HepG2 (cell line): ENCODE data around the gene TH. TPM values are rescaled to one million over a fixed set of nuclear protein-coding genes. Genes with fewer than 3 reads are reported as not detected.

ENCODE experiments used
- ATAC-seq: fragments of 200-7000 bp; cut with Tn5 transposase; 3 replicates; pipeline ENCODE4 v1.9.1; 2020; ENCODE audit warnings: mild to moderate bottlenecking, moderate library complexity
- BruUV-seq: library from RNA; stranded (reverse); fragments of 400-500 nt; replicated peaks from 2 replicates; lab custom pipeline; 2021; lab: Mats Ljungman, UMichigan
- CTCF ChIA-PET: fragments of 300-600 bp; formaldehyde crosslinking; extraction: SDS; loops from one replicate; lab custom pipeline; 2021; ENCODE audit warnings: low total read pairs, inconsistent platforms, low intra/inter-chr PET ratio; lab: Yijun Ruan, JAX
- POLR2A ChIA-PET: fragments of 350-600 bp; sonication (Branson Sonifier 250); formaldehyde crosslinking; loops from one replicate; lab custom pipeline; 2020; ENCODE audit warnings: antibody characterized with exemption, inconsistent platforms; lab: Yijun Ruan, JAX
- DNase-seq: peaks from one replicate; pipeline ENCODE4 v3.0.0-alpha.2; 2015; ENCODE audit warnings: low spot score
- FAIRE-seq: peaks from 3 replicates; lab custom pipeline; 2011; peaks lifted over from hg19 to GRCh38; lab: Jason Lieb, UNC
- H2AFZ ChIP-seq: one replicate; pipeline ENCODE4 v1.6.1; 2011; ENCODE audit warnings: low read length, inconsistent platforms
- H3K27ac ChIP-seq: fragments of 300-600 bp; 3 replicates; pipeline ENCODE4 v1.8.0; 2011; ENCODE audit warnings: mixed run types, mild to moderate bottlenecking, mixed read lengths, low read length, inconsistent platforms; ENCODE audit not compliant: insufficient read depth; ENCODE audit errors: extremely low read length
- H3K27me3 ChIP-seq, 2 experiments: fragments of 200-600 bp in 1 of 2; 2 replicates in 1 of 2; 3 replicates in 1 of 2; pipeline versions ENCODE4 v1.6.0 to v1.8.0; 2011; ENCODE audit warnings: low read length in 2 of 2, mild to moderate bottlenecking in 2 of 2, moderate library complexity in 2 of 2, inconsistent platforms in 1 of 2; ENCODE audit not compliant: insufficient read depth in 2 of 2, control insufficient read depth in 1 of 2
- H3K36me3 ChIP-seq, 2 experiments: fragments of 200-600 bp in 1 of 2; replicated peaks in 1 of 2; 2 replicates in 1 of 2; 3 replicates in 1 of 2; pipeline versions ENCODE4 v1.5.1 to v1.8.0; 2011; ENCODE audit warnings: low read length in 2 of 2, inconsistent platforms in 1 of 2; ENCODE audit not compliant: insufficient read depth in 2 of 2, control insufficient read depth in 1 of 2
- H3K4me1 ChIP-seq: 2 replicates; pipeline ENCODE4 v1.5.1; 2012; ENCODE audit warnings: low read length, inconsistent platforms; ENCODE audit not compliant: insufficient read depth
- H3K4me2 ChIP-seq: 2 replicates; pipeline ENCODE4 v1.6.0; 2011; ENCODE audit warnings: low read depth, low read length, inconsistent platforms
- H3K4me3 ChIP-seq, 3 experiments: fragments of 200-600 bp in 1 of 3; sonication (generic), shearing (Covaris generic) in 1 of 3; replicated peaks in 1 of 3; 2 replicates each; pipeline ENCODE4 v1.5.1; 2011 to 2016; ENCODE audit warnings: low read length in 3 of 3, inconsistent platforms in 2 of 3, low read depth in 2 of 3, mild to moderate bottlenecking in 2 of 3, control low read depth in 1 of 3, mixed read lengths in 1 of 3; ENCODE audit not compliant: insufficient read depth in 1 of 3
- H3K79me2 ChIP-seq: one replicate; pipeline ENCODE4 v1.6.1; 2011; ENCODE audit warnings: low read length, inconsistent platforms; ENCODE audit not compliant: insufficient read depth
- H3K9ac ChIP-seq: 2 replicates; pipeline ENCODE4 v1.6.0; 2011; ENCODE audit warnings: mild to moderate bottlenecking, low read depth, low read length, inconsistent platforms; ENCODE audit not compliant: insufficient read depth
- H3K9me3 ChIP-seq: 2 replicates; pipeline ENCODE4 v1.5.1; 2012; ENCODE audit warnings: mild to moderate bottlenecking, low read length
- H4K20me1 ChIP-seq: 2 replicates; pipeline ENCODE4 v1.6.0; 2011; ENCODE audit warnings: inconsistent platforms, mild to moderate bottlenecking, low read length, moderate library complexity; ENCODE audit not compliant: insufficient read depth
- CCAR2 ChIP-seq: fragments of 200-400 bp; formaldehyde crosslinking; optimal IDR thresholded peaks from 2 replicates; pipeline ENCODE3; 2018; ENCODE audit warnings: low read depth, mild to moderate bottlenecking, low read length, moderate library complexity
- KMT2A ChIP-seq: sonication (generic); formaldehyde crosslinking; IDR thresholded peaks from 2 replicates; pipeline ENCODE4 v1.4.0; 2020; ENCODE audit warnings: missing genetic modification reagents
- SMAD3 ChIP-seq: sonication (generic); formaldehyde crosslinking; IDR thresholded peaks from 2 replicates; pipeline ENCODE4 v1.4.0; 2020; ENCODE audit warnings: missing genetic modification reagents
- SNAPC4 ChIP-seq: sonication (generic); formaldehyde crosslinking; IDR thresholded peaks from 2 replicates; pipeline ENCODE4 v1.4.0; 2020; ENCODE audit warnings: mild to moderate bottlenecking, missing genetic modification reagents
- ZHX2 ChIP-seq, 2 experiments: sonication (generic) in 1 of 2; formaldehyde crosslinking in 1 of 2; IDR thresholded peaks; 2 replicates each; pipeline versions ENCODE4 v1.6.1 to v1.9.0; 2014 to 2022; ENCODE audit warnings: antibody characterized with exemption in 1 of 2, borderline replicate concordance in 1 of 2, inconsistent platforms in 1 of 2, low read depth in 1 of 2, missing genetic modification reagents in 1 of 2
- ZMAT5 ChIP-seq: sonication (generic); formaldehyde crosslinking; IDR thresholded peaks from 2 replicates; pipeline ENCODE4 v1.5.0; 2020; ENCODE audit warnings: mild to moderate bottlenecking, low read depth, missing genetic modification reagents, borderline replicate concordance
- ZNF232 ChIP-seq: sonication (generic); formaldehyde crosslinking; IDR thresholded peaks from 2 replicates; pipeline ENCODE4 v1.4.0; 2020; ENCODE audit warnings: missing genetic modification reagents, borderline replicate concordance
- ZNF607 ChIP-seq: sonication (generic); formaldehyde crosslinking; IDR thresholded peaks from 2 replicates; pipeline ENCODE4 v1.5.1; 2020; ENCODE audit warnings: missing genetic modification reagents, mild to moderate bottlenecking, borderline replicate concordance
- ZNF749 ChIP-seq: sonication (generic); formaldehyde crosslinking; IDR thresholded peaks from 2 replicates; pipeline ENCODE4 v1.8.0; 2022; ENCODE audit warnings: mild to moderate bottlenecking, missing genetic modification reagents, moderate library complexity, borderline replicate concordance
- ZNF878 ChIP-seq: sonication (generic); formaldehyde crosslinking; IDR thresholded peaks from 2 replicates; pipeline ENCODE4 v1.8.1; 2023; ENCODE audit warnings: mild to moderate bottlenecking, missing genetic modification reagents, moderate library complexity
- WGBS: methylation state at CpG from one replicate; pipeline ENCODE4 v1.1.6; 2017; ENCODE audit warnings: low lambda C conversion rate; 5-methylcytosine and 5-hydroxymethylcytosine counted together
- in situ Hi-C: cut with HindIII; loops from 2 replicates; pipeline ENCODE4 v1.10.0; 2017; ENCODE audit warnings: low pct_unique_long_range_greater_than_20kb; ENCODE audit not compliant: extremely low pct_ligation_motif_present
- intact Hi-C: fragments of 100-400 bp; cut with micrococcal nuclease; formaldehyde crosslinking; loops from one replicate; pipeline ENCODE4 v1.10.0; 2022; ENCODE audit not compliant: unreplicated experiment
- polyA plus RNA-seq, 8 experiments: library from polyadenylated mRNA; depleted of rRNA in 3 of 8; stranded (reverse) in 7 of 8; unstranded in 1 of 8; fragments of >200 nt; fragmentation: Illumina TruSeq in 4 of 8; extraction: Trizol in 4 of 8; gene quantifications; 2 replicates each; pipeline versions ENCODE4 v1.2.1 to v1.2.3, GENCODE V29; 2011 to 2016; ENCODE audit warnings: low read depth in 4 of 8, missing spikeins in 1 of 8, mixed read lengths in 1 of 8; ENCODE audit not compliant: insufficient read depth in 1 of 8
- total RNA-seq, 5 experiments: library from RNA; depleted of rRNA; stranded (reverse); fragments of >200 nt; fragmentation: Illumina TruSeq; extraction: Trizol; gene quantifications; 2 replicates each; pipeline ENCODE4 v1.2.3, GENCODE V29; 2016; ENCODE audit warnings: low read depth in 1 of 5

Gene TH
- total and polyA plus RNA-seq, 2 of the 13 experiments (the other 11 are each of a cell fraction or from before 2014, with no cell fraction given), result 0.36 TPM; not detected in 1

- DNase-seq (no peak), FAIRE-seq (no peak), ATAC-seq (peak; percentile 2; the same call in 2 of the 3 replicates)
- no TSS peak for BruUV-seq
- Histone ChIP-seq H3K27ac (no peak overlapping the region), H3K36me3 (peaks cover 20 to 38% of the 10 kb centered on the region in 2 experiments; a peak in 4 of 5 replicates), H3K79me2 (no peaks in the 10 kb centered on the region), H3K4me2 (no peak overlapping the region), H3K27me3 (no peaks in the 10 kb centered on the region), H2AFZ (no peak overlapping the region), H3K4me1 (peaks cover 11% of the 10 kb centered on the region; the same call in 1 of the 2 replicates), H3K4me3 (no peak overlapping the region), H3K9ac (no peak overlapping the region), H4K20me1 (peaks cover 42% of the 10 kb centered on the region), H3K9me3 (no peaks in the 10 kb centered on the region)
- ChIA-PET POLR2A (interaction anchor here (0.8 to 1.4 kb wide), 5 partner anchors 7 to 143 kb away, joined by 3 to 4 read pairs (median 4); partner anchors contain the start of gene IGF2), CTCF (no interaction called here)
- in situ Hi-C loops, result no loop called here
- intact Hi-C loops, result no loop called here
- 89% methylated on average over 1 of the region's 25 CpGs for WGBS
- no peak for TF ChIP-seq CCAR2
- TF ChIP-seq ZMAT5, result no peak
- TF ChIP-seq KMT2A (CRISPR knock-in tag), result no peak
- TF ChIP-seq ZNF749 (CRISPR knock-in tag), result peak; percentile 75
- peak; percentile 43; the same call in 1 of the 2 replicates for TF ChIP-seq SNAPC4 (CRISPR knock-in tag)
- peak; percentile 59; the same call in 1 of the 2 replicates for TF ChIP-seq ZNF878
- TF ChIP-seq ZNF232 (CRISPR knock-in tag), result peak; percentile 74; the same call in 1 of the 2 replicates
- TF ChIP-seq SMAD3, result no peak
- no peak; the same call in 1 of the 2 replicates for TF ChIP-seq ZHX2 (IDR thresholded peaks at IDR 0.05; ENCODE audit: low read depth)
- no peak for TF ChIP-seq ZHX2 (CRISPR knock-in tag; IDR thresholded peaks at IDR 0.05; ENCODE audit: borderline replicate concordance)
- TF ChIP-seq ZNF607, result peak; percentile 4; the same call in 1 of the 2 replicates
Observed at GRCh38 chr11:2129699-2130366, 41.8 kb downstream of the TH start.
